ENCODE measurements around the gene SNHG17.
A peak's percentile ranks its signal among the peaks of the same experiment; 100 is the strongest.

The SNHG17 gene

GRCh38 chr20:38430679-38431325, 4.3 kb downstream of the SNHG17 start:
- Histone ChIP-seq H3K4me3 (ENCODE audit: low read length) (no peak overlapping the region), H3K36me3 (ENCODE audit: insufficient read depth, low read length) (peaks cover 73% of the 10 kb centered on the region)

GRCh38 chr20:38429301-38429700, 5.8 kb downstream of the SNHG17 start:
- Histone ChIP-seq H3K9ac (ENCODE audit: low read depth, low read length) (no peak overlapping the region), H3K9me3 (replicated peaks; ENCODE audit: low read length) (no peaks in the 10 kb centered on the region), H3K4me1 (ENCODE audit: control insufficient read depth, insufficient read depth, low read length) (peaks cover 58% of the 10 kb centered on the region), H3K4me3 (ENCODE audit: low read length) (no peak overlapping the region), H3K27me3 (ENCODE audit: control insufficient read depth, insufficient read depth, low read length) (no peaks in the 10 kb centered on the region), H3K36me3 (ENCODE audit: insufficient read depth, low read length) (peaks cover 88% of the 10 kb centered on the region), H3K4me2 (ENCODE audit: low read length) (no peak overlapping the region)

More at GRCh38 chr20:38430679-38431325, 4.3 kb downstream of the SNHG17 start:
- no peak overlapping the region for H3K9ac ChIP-seq (ENCODE audit: low read depth, low read length)
- H3K4me1 ChIP-seq (ENCODE audit: control insufficient read depth, insufficient read depth, low read length): peaks cover 59% of the 10 kb centered on the region
- no peak overlapping the region for H3K4me2 ChIP-seq (ENCODE audit: low read length)
- H3K27me3 ChIP-seq (ENCODE audit: control insufficient read depth, insufficient read depth, low read length): no peaks in the 10 kb centered on the region
- no peaks in the 10 kb centered on the region for H3K9me3 ChIP-seq (replicated peaks; ENCODE audit: low read length)

DNA sequence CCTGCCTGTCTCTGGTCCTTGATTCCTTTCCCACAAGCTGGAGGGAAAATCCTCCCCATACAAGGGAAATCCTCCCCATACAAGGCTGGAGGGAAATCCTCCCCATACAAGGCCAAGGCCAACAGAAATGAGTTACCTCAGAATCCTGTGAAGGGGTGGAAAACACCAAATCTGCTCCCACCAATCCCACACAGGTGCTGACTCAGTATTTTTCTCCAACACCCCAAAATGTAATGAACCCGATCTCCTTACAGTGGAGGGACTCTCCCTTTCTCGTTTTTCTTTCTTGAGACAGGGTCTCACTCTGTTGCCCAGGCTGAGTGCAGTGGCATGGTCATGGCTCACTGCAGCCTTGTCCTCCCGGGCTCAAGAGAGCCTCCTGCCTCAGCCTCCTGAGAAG, 6.3 kb downstream of the SNHG17 start:
- peaks cover 56% of the 10 kb centered on the region for H3K4me1 ChIP-seq (ENCODE audit: control insufficient read depth, insufficient read depth, low read length)
- no peaks in the 10 kb centered on the region for H3K27me3 ChIP-seq (ENCODE audit: control insufficient read depth, insufficient read depth, low read length)
- no peak overlapping the region for H3K9ac ChIP-seq (ENCODE audit: low read depth, low read length)
- no peak overlapping the region for H3K4me2 ChIP-seq (ENCODE audit: low read length)
- no peaks in the 10 kb centered on the region for H3K9me3 ChIP-seq (replicated peaks; ENCODE audit: low read length)
- peaks cover 89% of the 10 kb centered on the region for H3K36me3 ChIP-seq (ENCODE audit: insufficient read depth, low read length)
- H3K4me3 ChIP-seq (ENCODE audit: low read length): no peak overlapping the region

DNA sequence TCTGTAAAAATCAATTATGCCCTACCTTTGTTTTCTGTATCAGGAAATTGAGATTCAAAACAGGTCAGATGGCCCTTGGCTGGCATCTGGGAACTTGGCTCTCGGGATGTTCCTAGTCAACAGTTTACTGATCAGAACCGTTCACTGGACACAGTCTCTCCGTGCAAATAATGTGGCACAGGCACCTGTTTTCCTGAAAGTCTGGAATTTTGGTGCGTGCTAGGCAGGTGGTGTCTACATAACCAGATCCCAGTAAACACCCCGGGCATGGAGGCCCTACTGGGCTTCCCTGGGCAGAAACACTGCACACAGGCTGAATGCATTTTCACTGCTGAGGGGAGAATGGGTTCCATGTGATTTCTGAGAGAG, 7.5 kb downstream of the SNHG17 start:
- Histone ChIP-seq H3K27me3 (ENCODE audit: control insufficient read depth, insufficient read depth, low read length) (no peaks in the 10 kb centered on the region), H3K9ac (ENCODE audit: low read depth, low read length) (no peak overlapping the region), H3K4me3 (ENCODE audit: low read length) (no peak overlapping the region), H3K4me1 (ENCODE audit: control insufficient read depth, insufficient read depth, low read length) (peaks cover 45% of the 10 kb centered on the region), H3K36me3 (ENCODE audit: insufficient read depth, low read length) (peaks cover 84% of the 10 kb centered on the region), H3K9me3 (replicated peaks; ENCODE audit: low read length) (no peaks in the 10 kb centered on the region), H3K4me2 (ENCODE audit: low read length) (no peak overlapping the region)

GRCh38 chr20:38426006-38426897, 8.9 kb downstream of the SNHG17 start:
- H3K4me1 ChIP-seq (ENCODE audit: control insufficient read depth, insufficient read depth, low read length): peaks cover 32% of the 10 kb centered on the region
- no peaks in the 10 kb centered on the region for H3K27me3 ChIP-seq (ENCODE audit: control insufficient read depth, insufficient read depth, low read length)
- H3K9me3 ChIP-seq (replicated peaks; ENCODE audit: low read length): no peaks in the 10 kb centered on the region
- peak overlapping the region; percentile 27 for H3K4me2 ChIP-seq (ENCODE audit: low read length)
- H3K4me3 ChIP-seq (ENCODE audit: low read length): no peak overlapping the region
- H3K9ac ChIP-seq (ENCODE audit: low read depth, low read length): no peak overlapping the region
- peaks cover 84% of the 10 kb centered on the region for H3K36me3 ChIP-seq (ENCODE audit: insufficient read depth, low read length)

DNA sequence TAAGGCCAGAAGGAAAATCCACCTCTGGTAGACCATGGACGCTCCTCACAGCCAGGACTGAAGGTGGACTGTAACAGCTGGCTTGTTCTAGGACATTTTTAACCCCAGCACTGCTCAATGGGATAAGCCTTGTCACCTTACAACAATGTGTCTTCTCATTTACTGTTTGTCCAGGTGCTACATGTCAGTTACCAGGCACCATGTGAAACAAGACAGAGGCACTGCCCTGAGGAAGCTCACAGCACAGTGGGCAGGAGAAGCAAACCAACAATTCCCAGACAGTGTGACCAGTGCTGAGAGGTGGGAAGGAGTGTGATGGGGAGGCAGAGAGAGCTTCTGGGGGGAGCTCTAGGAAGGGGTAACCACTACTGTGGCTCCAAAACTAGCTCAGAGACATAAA, 10.7 kb downstream of the SNHG17 start:
- H3K36me3 ChIP-seq (ENCODE audit: insufficient read depth, low read length): peaks cover 89% of the 10 kb centered on the region
- no peak overlapping the region for H3K4me3 ChIP-seq (ENCODE audit: low read length)
- H3K9ac ChIP-seq (ENCODE audit: low read depth, low read length): no peak overlapping the region
- H3K9me3 ChIP-seq (replicated peaks; ENCODE audit: low read length): no peaks in the 10 kb centered on the region
- no peaks in the 10 kb centered on the region for H3K27me3 ChIP-seq (ENCODE audit: control insufficient read depth, insufficient read depth, low read length)
- H3K4me2 ChIP-seq (ENCODE audit: low read length): no peak overlapping the region
- H3K4me1 ChIP-seq (ENCODE audit: control insufficient read depth, insufficient read depth, low read length): peaks cover 37% of the 10 kb centered on the region

DNA sequence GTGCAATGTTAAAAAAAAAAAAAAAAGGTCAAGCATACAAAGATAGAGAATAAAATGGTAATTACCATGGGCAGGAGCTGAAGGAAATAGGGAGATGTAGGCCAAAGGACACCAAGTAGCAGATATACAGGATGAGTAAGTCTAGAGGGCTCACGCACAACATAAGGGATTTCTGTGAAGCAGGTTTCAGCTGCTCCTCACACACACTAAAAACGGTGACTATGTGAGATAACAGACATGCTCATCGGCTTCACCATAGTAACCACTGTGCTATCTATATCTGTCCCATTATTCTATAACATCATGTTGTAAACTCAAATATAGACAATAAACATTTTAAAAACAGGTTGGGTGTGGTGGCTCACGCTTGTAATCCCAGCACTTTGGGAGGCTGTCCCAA, 11.6 kb downstream of the SNHG17 start:
- H3K4me3 ChIP-seq (ENCODE audit: low read length): no peak overlapping the region
- no peaks in the 10 kb centered on the region for H3K27me3 ChIP-seq (ENCODE audit: control insufficient read depth, insufficient read depth, low read length)
- H3K36me3 ChIP-seq (ENCODE audit: insufficient read depth, low read length): peaks cover 87% of the 10 kb centered on the region
- no peak overlapping the region for H3K4me2 ChIP-seq (ENCODE audit: low read length)
- H3K4me1 ChIP-seq (ENCODE audit: control insufficient read depth, insufficient read depth, low read length): peaks cover 37% of the 10 kb centered on the region
- H3K9ac ChIP-seq (ENCODE audit: low read depth, low read length): no peak overlapping the region
- H3K9me3 ChIP-seq (replicated peaks; ENCODE audit: low read length): no peaks in the 10 kb centered on the region

- H3K27me3 ChIP-seq (ENCODE audit: control insufficient read depth, insufficient read depth, low read length): no peaks in the 10 kb centered on the region
- peaks cover 81% of the 10 kb centered on the region for H3K36me3 ChIP-seq (ENCODE audit: insufficient read depth, low read length)
- no peaks in the 10 kb centered on the region for H3K9me3 ChIP-seq (replicated peaks; ENCODE audit: low read length)
- H3K4me3 ChIP-seq (ENCODE audit: low read length): no peak overlapping the region
- no peak overlapping the region for H3K4me2 ChIP-seq (ENCODE audit: low read length)
- H3K9ac ChIP-seq (ENCODE audit: low read depth, low read length): no peak overlapping the region
- peaks cover 21% of the 10 kb centered on the region for H3K4me1 ChIP-seq (ENCODE audit: control insufficient read depth, insufficient read depth, low read length)
Measured at GRCh38 chr20:38421915-38422314, 13.2 kb downstream of the SNHG17 start.

- H3K9me3 ChIP-seq (replicated peaks; ENCODE audit: low read length): no peaks in the 10 kb centered on the region
- H3K36me3 ChIP-seq (ENCODE audit: insufficient read depth, low read length): peaks cover 76% of the 10 kb centered on the region
- no peak overlapping the region for H3K4me3 ChIP-seq (ENCODE audit: low read length)
- no peak overlapping the region for H3K4me2 ChIP-seq (ENCODE audit: low read length)
- H3K4me1 ChIP-seq (ENCODE audit: control insufficient read depth, insufficient read depth, low read length): peaks cover 8% of the 10 kb centered on the region
- H3K9ac ChIP-seq (ENCODE audit: low read depth, low read length): no peak overlapping the region
- H3K27me3 ChIP-seq (ENCODE audit: control insufficient read depth, insufficient read depth, low read length): no peaks in the 10 kb centered on the region
Measured at GRCh38 chr20:38420388-38421085, 14.6 kb downstream of the SNHG17 start.

DNA sequence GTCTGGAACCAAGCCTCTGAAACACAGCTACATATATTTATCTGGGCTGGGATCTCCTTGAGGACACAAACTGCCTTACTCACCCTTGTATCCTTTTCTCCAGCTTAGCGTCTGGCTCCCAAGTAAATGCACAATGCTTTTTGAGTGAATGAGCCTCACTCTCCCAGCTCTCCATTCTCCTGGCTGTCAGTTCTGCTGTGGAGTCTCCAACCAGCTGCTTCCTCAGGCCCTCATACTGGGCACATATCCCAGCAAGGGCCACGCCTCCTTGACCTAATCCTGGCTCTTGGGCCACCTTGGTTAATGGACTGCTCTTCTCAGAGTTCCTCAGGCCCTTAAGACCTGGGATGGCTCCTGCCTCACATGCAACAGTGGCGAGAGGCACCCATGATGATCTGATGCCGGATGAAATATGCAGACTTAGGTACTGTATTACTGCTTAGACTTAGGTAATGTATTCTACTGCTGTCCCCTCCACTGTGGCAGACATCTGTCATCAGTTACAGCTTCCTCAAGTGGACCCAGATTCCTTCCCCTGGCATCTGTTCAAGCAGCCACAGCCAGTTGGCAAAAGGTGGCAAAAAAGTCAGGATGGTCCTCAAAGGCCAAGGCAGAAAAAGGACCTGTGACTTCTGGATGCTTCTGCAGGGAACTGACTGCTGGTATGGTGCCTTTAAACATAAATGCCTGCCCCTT, 16.5 kb downstream of the SNHG17 start:
- H3K4me2 ChIP-seq (ENCODE audit: low read length): no peak overlapping the region
- H3K9ac ChIP-seq (ENCODE audit: low read depth, low read length): no peak overlapping the region
- peaks cover 7% of the 10 kb centered on the region for H3K4me1 ChIP-seq (ENCODE audit: control insufficient read depth, insufficient read depth, low read length)
- no peaks in the 10 kb centered on the region for H3K27me3 ChIP-seq (ENCODE audit: control insufficient read depth, insufficient read depth, low read length)
- H3K36me3 ChIP-seq (ENCODE audit: insufficient read depth, low read length): peaks cover 63% of the 10 kb centered on the region
- H3K4me3 ChIP-seq (ENCODE audit: low read length): no peak overlapping the region
- H3K9me3 ChIP-seq (replicated peaks; ENCODE audit: low read length): no peaks in the 10 kb centered on the region

Measured in skeletal muscle satellite cell (primary cell).